ENCODE measurements around the gene AK5.

GRCh38 chr1:77541162-77541545, 259.3 kb downstream of the AK5 start:
- TF ChIP-seq EZH2 (optimal IDR thresholded peaks at IDR 0.05; ENCODE audit: low read depth, low read length), result no peak
- no peak for TF ChIP-seq CTCF (IDR thresholded peaks at IDR 0.05; ENCODE audit: low read length)

Data from MM.1S (cell line).